IPS DF 4.7 (cell line): ENCODE results near the gene TBC1D1.
"Not testable (repeated sequence)": the region's sequence is repeated elsewhere in the genome, so short reads cannot be mapped to it uniquely, and the experiment has no call there.

Source experiments
- DNase-seq: peaks from one replicate; pipeline ENCODE4 v3.0.0-alpha.2; 2013; ENCODE audit warnings: low spot score; ENCODE audit errors: extremely low read depth

TBC1D1 gene

GRCh38 chr4:37923089-37923488 is 32.2 kb downstream of the TBC1D1 start:
- not testable (repeated sequence) for DNase-seq

GRCh38 chr4:37924946-37925345 is 34.1 kb downstream of the TBC1D1 start:
- DNase-seq, result no peak

- no peak for DNase-seq
These were observed 36.5 kb downstream of the TBC1D1 start for GRCh38 chr4:37927434-37927833.

- no peak for DNase-seq
These were observed 37.8 kb downstream of the TBC1D1 start for GRCh38 chr4:37928426-37929416.

GRCh38 chr4:37934096-37934495 is 43.2 kb downstream of the TBC1D1 start:
- no peak for DNase-seq

- DNase-seq, result no peak
These were observed 43.7 kb downstream of the TBC1D1 start for GRCh38 chr4:37934609-37935008.

- no peak for DNase-seq
These were observed 44.1 kb downstream of the TBC1D1 start for GRCh38 chr4:37935026-37935425.

GRCh38 chr4:37936889-37937498 is 46.1 kb downstream of the TBC1D1 start:
- DNase-seq, result no peak

GRCh38 chr4:37938208-37938607 is 47.3 kb downstream of the TBC1D1 start:
- DNase-seq, result no peak

- no peak for DNase-seq
These were observed 55.8 kb downstream of the TBC1D1 start for GRCh38 chr4:37946503-37947179.

GRCh38 chr4:37948542-37948941 is 57.7 kb downstream of the TBC1D1 start:
- DNase-seq, result no peak

GRCh38 chr4:37949636-37950426 is 58.9 kb downstream of the TBC1D1 start:
- DNase-seq, result no peak

- DNase-seq, result no peak
These were observed 60.8 kb downstream of the TBC1D1 start for GRCh38 chr4:37951461-37952352.

GRCh38 chr4:37953156-37953555 is 62.3 kb downstream of the TBC1D1 start:
- DNase-seq, result no peak

- no peak for DNase-seq
These were observed 62.9 kb downstream of the TBC1D1 start for GRCh38 chr4:37953620-37954293.

- DNase-seq, result no peak
These were observed 66.1 kb downstream of the TBC1D1 start for GRCh38 chr4:37956941-37957340.

GRCh38 chr4:37958932-37959331 is 68.0 kb downstream of the TBC1D1 start:
- no peak for DNase-seq

- no peak for DNase-seq
These were observed 69.2 kb downstream of the TBC1D1 start, which contains the start of gene PTTG2 for GRCh38 chr4:37960098-37960497. PTTG2 (plus strand) TSS chr4:37960398; CDS start chr4:37960435, 37 bp downstream.

GRCh38 chr4:37960679-37961450 is 70.0 kb downstream of the TBC1D1 start:
- DNase-seq, result no peak
